ENCODE measurements around the gene GPR108.

GRCh38 chr19:6682607-6683128, 54.7 kb downstream of the GPR108 start:
- TF ChIP-seq POLR2AphosphoS5 (IDR thresholded peaks at IDR 0.05; ENCODE audit: low read depth, low read length) = no peak
- no peak for TF ChIP-seq POLR2A (IDR thresholded peaks at IDR 0.05; ENCODE audit: low read depth, low read length)
